ENCODE data around the gene KCNJ9.
"Not testable (repeated sequence)": the region's sequence is repeated elsewhere in the genome, so short reads cannot be mapped to it uniquely, and the experiment has no call there.

The KCNJ9 gene

GRCh38 chr1:160081261-160081936 lies at the start of gene KCNJ9:
KCNJ9 (plus strand) TSS chr1:160081538; CDS start chr1:160084031, 2,493 bp downstream.
- DNase-seq (ENCODE audit: low read depth in 2 of 3, low spot score in 1 of 3): no peak

GRCh38 chr1:160032165-160032820 lies 49.0 kb upstream of the KCNJ9 start:
- no peak for DNase-seq (ENCODE audit: low read depth in 2 of 3, low spot score in 1 of 3)

GRCh38 chr1:160040476-160040875 lies 40.9 kb upstream of the KCNJ9 start:
- DNase-seq (ENCODE audit: low read depth in 2 of 3, low spot score in 1 of 3): no peak

- no peak for DNase-seq (ENCODE audit: low read depth in 2 of 3, low spot score in 1 of 3)
These were observed 37.8 kb upstream of the KCNJ9 start for GRCh38 chr1:160043543-160043942.

- DNase-seq (ENCODE audit: low read depth in 2 of 3, low spot score in 1 of 3): no peak
These were observed 35.7 kb upstream of the KCNJ9 start for GRCh38 chr1:160045653-160046052.

- peak in 2 of 3 donors; percentile 21 to 50 for DNase-seq (ENCODE audit: low read depth in 2 of 3, low spot score in 1 of 3)
These were observed 34.7 kb upstream of the KCNJ9 start for GRCh38 chr1:160046494-160047110.

GRCh38 chr1:160047111-160047991 lies 34.0 kb upstream of the KCNJ9 start:
- DNase-seq (ENCODE audit: low read depth in 2 of 3, low spot score in 1 of 3): no peak

GRCh38 chr1:160048335-160048734 lies 33.0 kb upstream of the KCNJ9 start:
- no peak for DNase-seq (ENCODE audit: low read depth in 2 of 3, low spot score in 1 of 3)

- DNase-seq (ENCODE audit: low read depth in 2 of 3, low spot score in 1 of 3): no peak
These were observed 32.2 kb upstream of the KCNJ9 start for GRCh38 chr1:160049101-160049500.

GRCh38 chr1:160050182-160050581 lies 31.2 kb upstream of the KCNJ9 start:
- not testable (repeated sequence) for DNase-seq (ENCODE audit: low read depth in 2 of 3, low spot score in 1 of 3)

GRCh38 chr1:160050619-160051018 lies 30.7 kb upstream of the KCNJ9 start:
- DNase-seq (ENCODE audit: low read depth in 2 of 3, low spot score in 1 of 3): no peak

GRCh38 chr1:160052936-160053335 lies 28.4 kb upstream of the KCNJ9 start:
- DNase-seq (ENCODE audit: low read depth in 2 of 3, low spot score in 1 of 3): no peak

GRCh38 chr1:160053548-160054365 lies 27.6 kb upstream of the KCNJ9 start:
- DNase-seq (ENCODE audit: low read depth in 2 of 3, low spot score in 1 of 3): no peak

- DNase-seq (ENCODE audit: low read depth in 2 of 3, low spot score in 1 of 3): no peak
These were observed 24.6 kb upstream of the KCNJ9 start for GRCh38 chr1:160056648-160057169.

GRCh38 chr1:160058087-160058486 lies 23.3 kb upstream of the KCNJ9 start:
- no peak for DNase-seq (ENCODE audit: low read depth in 2 of 3, low spot score in 1 of 3)

GRCh38 chr1:160061369-160062229 lies 19.7 kb upstream of the KCNJ9 start:
- DNase-seq (ENCODE audit: low read depth in 2 of 3, low spot score in 1 of 3): no peak

GRCh38 chr1:160062230-160062532 lies 19.2 kb upstream of the KCNJ9 start:
- DNase-seq (ENCODE audit: low read depth in 2 of 3, low spot score in 1 of 3): no peak

- DNase-seq (ENCODE audit: low read depth in 2 of 3, low spot score in 1 of 3): no peak
These were observed 18.2 kb upstream of the KCNJ9 start for GRCh38 chr1:160063176-160063575.

GRCh38 chr1:160064164-160064563 lies 17.2 kb upstream of the KCNJ9 start:
- no peak for DNase-seq (ENCODE audit: low read depth in 2 of 3, low spot score in 1 of 3)

- DNase-seq (ENCODE audit: low read depth in 2 of 3, low spot score in 1 of 3): no peak
These were observed 16.6 kb upstream of the KCNJ9 start for GRCh38 chr1:160064746-160065145.

All from stimulated activated CD4-positive, alpha-beta T cell treated with anti-CD3 and anti-CD28 coated beads, Interleukin-12 subunit alpha, Interleukin-12 subunit beta, amount 100 ng/mL, for 48 hours (primary cell).